Transverse colon (tissue), 4 donors: ENCODE results near the gene ADM2. TPM values are rescaled to one million over a fixed set of nuclear protein-coding genes. Genes with fewer than 3 reads are reported as not detected.

Experiments
- DNase-seq: peaks from one replicate; pipeline ENCODE4 v3.0.0-alpha.2; 2019
- H3K27ac ChIP-seq, 4 donors: fragments of 200-600 bp; sonication (generic); 2 replicates each; pipeline ENCODE4 v1.5.1; 2016 to 2018; ENCODE audit warnings: inconsistent platforms in 4 of 4
- H3K27me3 ChIP-seq: fragments of 200-600 bp; sonication (generic); 2 replicates; pipeline ENCODE4 v1.5.1; 2017; ENCODE audit warnings: inconsistent platforms
- H3K36me3 ChIP-seq, 4 donors: fragments of 200-600 bp; sonication (generic); 2 replicates each; pipeline ENCODE4 v1.5.1; 2017 to 2019; ENCODE audit warnings: inconsistent platforms in 4 of 4
- H3K4me1 ChIP-seq, 4 donors: fragments of 200-600 bp; sonication (generic); 2 replicates each; pipeline ENCODE4 v1.5.1; 2017 to 2020; ENCODE audit warnings: inconsistent platforms in 4 of 4
- H3K4me3 ChIP-seq, 4 donors: fragments of 200-600 bp; sonication (generic); 1 replicate in 1 of 4; 2 replicates in 3 of 4; pipeline versions ENCODE4 v1.5.1 to v1.6.1; 2017 to 2019; ENCODE audit warnings: inconsistent platforms in 4 of 4
- H3K9me3 ChIP-seq, 2 donors: fragments of 200-600 bp; sonication (generic); 2 replicates each; pipeline ENCODE4 v1.5.1; 2017 to 2019; ENCODE audit warnings: inconsistent platforms in 2 of 2
- CTCF ChIP-seq, 5 experiments: fragments of 200-600 bp in 3 of 5; fragments of 450-650 bp in 2 of 5; sonication (generic) in 3 of 5; IDR thresholded peaks; 1 replicate in 2 of 5; 2 replicates in 3 of 5; pipeline ENCODE4 v1.5.1; 2016 to 2017; ENCODE audit warnings: antibody characterized with exemption in 5 of 5, inconsistent platforms in 3 of 5, mild to moderate bottlenecking in 2 of 5, moderate library complexity in 1 of 5
- EP300 ChIP-seq: sonication (generic); formaldehyde crosslinking; IDR thresholded peaks from one replicate; pipeline ENCODE4 v1.6.1; 2017; ENCODE audit warnings: antibody characterized with exemption, low read depth
- POLR2A ChIP-seq: fragments of 450-650 bp; IDR thresholded peaks from one replicate; pipeline ENCODE4 v1.6.1; 2016; ENCODE audit warnings: antibody characterized with exemption, mild to moderate bottlenecking, moderate library complexity
- POLR2AphosphoS5 ChIP-seq, 3 donors: sonication (generic); formaldehyde crosslinking; IDR thresholded peaks; one replicate each; pipeline ENCODE4 v1.6.1; 2016; ENCODE audit warnings: antibody characterized with exemption in 3 of 3
- WGBS, 2 donors: methylation state at CpG; one replicate each; pipeline ENCODE4 v1.1.5; 2018; ENCODE audit warnings: low coverage in 1 of 2; 5-methylcytosine and 5-hydroxymethylcytosine counted together
- in situ Hi-C, 4 donors: fragments of 200-750 bp; cut with MboI; loops; one replicate each; pipeline versions ENCODE4 v1.15.0 to v1.15.1; 2017; ENCODE audit warnings: low sequenced_read_pairs in 3 of 4, low pct_ligation_motif_present in 1 of 4, low pct_unique_long_range_greater_than_20kb in 1 of 4
- intact Hi-C: fragments of 100-400 bp; cut with DNase I; formaldehyde crosslinking; loops from one replicate; pipeline ENCODE4 v1.15.1; 2023; ENCODE audit warnings: low total_unique reads
- total RNA-seq, 4 donors: library from RNA; depleted of rRNA; stranded (reverse); fragments of >200 nt; gene quantifications; one replicate each; pipeline ENCODE4 v1.1.0, GENCODE V29; 2016

Gene ADM2
- total RNA-seq, 4 donors from 2014 or later: 0.75 to 5.4 (median 1.2) TPM

DNA sequence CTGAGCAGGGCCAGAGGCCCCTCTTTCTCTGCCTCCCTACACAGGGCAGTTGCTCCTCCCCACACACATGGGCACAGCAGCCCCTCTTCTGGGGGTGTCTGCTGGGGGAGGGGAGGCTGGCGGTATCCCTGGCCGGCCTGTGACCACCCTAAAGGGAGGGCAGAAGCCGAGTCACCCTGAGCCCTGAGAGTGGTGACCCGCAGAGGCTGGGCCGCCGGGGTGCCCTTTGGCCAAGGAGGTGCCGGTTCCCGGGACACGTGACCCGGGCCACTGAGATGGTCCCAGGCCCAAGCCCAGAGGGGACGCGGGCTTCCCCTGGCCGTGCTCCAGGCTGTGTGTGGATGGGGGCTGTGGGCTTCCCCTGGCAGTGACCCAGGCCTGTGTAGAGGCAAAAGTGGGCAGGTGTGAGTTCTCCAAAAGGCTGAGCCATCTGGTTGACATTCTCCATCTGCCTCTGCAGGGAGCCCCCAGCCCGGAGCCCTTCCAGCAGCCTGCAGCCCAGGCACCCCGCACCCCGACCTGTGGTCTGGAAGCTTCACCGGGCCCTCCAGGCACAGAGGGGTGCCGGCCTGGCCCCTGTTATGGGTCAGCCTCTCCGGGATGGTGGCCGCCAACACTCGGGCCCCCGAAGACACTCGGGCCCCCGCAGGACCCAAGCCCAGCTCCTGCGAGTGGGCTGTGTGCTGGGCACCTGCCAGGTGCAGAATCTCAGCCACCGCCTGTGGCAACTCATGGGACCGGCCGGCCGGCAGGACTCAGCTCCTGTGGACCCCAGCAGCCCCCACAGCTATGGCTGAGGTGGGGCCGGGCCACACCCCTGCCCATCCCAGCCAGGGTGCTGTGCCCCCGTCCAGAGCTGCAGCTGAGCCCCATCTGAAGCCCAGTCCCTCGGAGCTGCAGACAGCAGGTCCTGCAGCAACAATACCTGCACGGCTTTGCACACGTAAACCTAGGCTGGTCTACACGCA is 1.0 kb downstream of the ADM2 start:
- DNase-seq: no peak
- peaks cover 5 to 28% (median 23%) of the 10 kb centered on the region in 4 donors for H3K4me1 ChIP-seq
- no peaks in the 10 kb centered on the region for H3K9me3 ChIP-seq
- TF ChIP-seq EP300 (no peak), CTCF (IDR thresholded peaks at IDR 0.05) (no peak), POLR2AphosphoS5 (IDR thresholded peaks at IDR 0.05) (no peak), POLR2A (no peak)
- H3K4me3 ChIP-seq: peak overlapping the region; percentile 10 to 59 (median 46)
- no peaks in the 10 kb centered on the region for H3K36me3 ChIP-seq
- intact Hi-C loops (no loop called here), in situ Hi-C loops (no loop called here)
- 76% methylated on average over 22 of the region's 35 CpGs; no CpG with 5 or more reads in 1 of the 2 donors for WGBS, 2 donors
- H3K27me3 ChIP-seq: peaks cover 44% of the 10 kb centered on the region
- H3K27ac ChIP-seq: peak overlapping the region in 2 of 4 donors; percentile 30 to 46

DNA sequence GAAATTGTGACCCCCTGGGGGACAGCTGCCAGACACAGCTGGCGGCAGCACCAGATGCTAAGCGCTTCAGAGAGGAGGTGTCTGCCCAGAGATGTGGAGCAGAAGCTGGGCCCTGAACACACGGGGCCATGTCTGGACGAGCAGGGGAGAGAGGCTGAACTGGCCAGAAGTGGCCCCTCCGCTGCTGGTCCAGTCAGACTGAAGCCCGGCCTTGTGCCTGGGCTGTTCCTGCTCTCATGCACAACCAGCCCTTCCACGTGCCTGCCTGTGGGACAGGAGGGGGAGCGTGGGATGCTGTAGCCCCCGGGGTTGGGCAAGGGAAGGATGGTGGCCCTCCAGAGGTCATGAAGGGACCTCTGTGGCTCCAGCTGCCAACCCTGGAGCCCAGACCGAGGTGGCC is 1.8 kb downstream of the ADM2 start:
- 84% methylated on average over 10 of the region's 10 CpGs; no CpG with 5 or more reads in 1 of the 2 donors for WGBS, 2 donors
- Histone ChIP-seq H3K9me3 (no peaks in the 10 kb centered on the region), H3K4me1 (peaks cover 5 to 28% (median 23%) of the 10 kb centered on the region in 4 donors), H3K27me3 (peaks cover 44% of the 10 kb centered on the region), H3K27ac (no peak overlapping the region), H3K36me3 (no peaks in the 10 kb centered on the region), H3K4me3 (no peak overlapping the region)
- DNase-seq: no peak
- intact Hi-C loops (no loop called here), in situ Hi-C loops (no loop called here)
- TF ChIP-seq EP300 (no peak), POLR2A (no peak), CTCF (IDR thresholded peaks at IDR 0.05) (no peak), POLR2AphosphoS5 (IDR thresholded peaks at IDR 0.05) (no peak)

- WGBS, 2 donors: 88% methylated on average over 8 of the region's 8 CpGs; no CpG with 5 or more reads in 1 of the 2 donors
- Histone ChIP-seq H3K27ac (peak overlapping the region in 1 of 4 donors; percentile 41), H3K27me3 (peaks cover 44% of the 10 kb centered on the region), H3K9me3 (no peaks in the 10 kb centered on the region), H3K4me1 (peaks cover 5 to 28% (median 23%) of the 10 kb centered on the region in 4 donors), H3K4me3 (no peak overlapping the region), H3K36me3 (no peaks in the 10 kb centered on the region)
- TF ChIP-seq EP300 (no peak), POLR2AphosphoS5 (IDR thresholded peaks at IDR 0.05) (no peak), CTCF (IDR thresholded peaks at IDR 0.05) (no peak), POLR2A (no peak)
- intact Hi-C loops: no loop called here
- DNase-seq: no peak
- in situ Hi-C loops: no loop called here
Observed at GRCh38 chr22:50483556-50483955, 2.2 kb downstream of the ADM2 start.
